Astrocyte of the cerebellum (primary cell): Measurements from ENCODE around the gene IL11.

Source experiments
- DNase-seq: peaks from one replicate; pipeline ENCODE4 v3.0.0-alpha.2; 2011; ENCODE audit warnings: low read depth
- H3K4me3 ChIP-seq: 2 replicates; pipeline ENCODE4 v1.5.1; 2011; ENCODE audit warnings: mild to moderate bottlenecking, low read depth, low read length, moderate library complexity
- CTCF ChIP-seq: IDR thresholded peaks from 2 replicates; pipeline ENCODE4 v1.5.1; 2012; ENCODE audit warnings: low read length, low read depth, moderate library complexity, mild to moderate bottlenecking; ENCODE audit errors: missing control alignments
- in situ Hi-C: cut with HindIII; loops from 2 replicates; pipeline ENCODE4 v1.10.0; 2017; ENCODE audit warnings: low sequenced_read_pairs

The IL11 gene

GRCh38 chr19:55314396-55314795 is 55.9 kb downstream of the IL11 start:
- H3K4me3 ChIP-seq, result no peak overlapping the region
- in situ Hi-C loops, result no loop called here
- no peak for TF ChIP-seq CTCF
- no peak for DNase-seq
